ENCODE measurements around the gene CYP4F22.

- TF ChIP-seq POLR2A (IDR thresholded peaks at IDR 0.05; ENCODE audit: low read depth, low read length) (no peak), POLR2AphosphoS5 (IDR thresholded peaks at IDR 0.05; ENCODE audit: low read depth, low read length) (no peak), TAF1 (IDR thresholded peaks at IDR 0.05; ENCODE audit: low read depth, low read length) (no peak), POU2F2 (IDR thresholded peaks at IDR 0.05; ENCODE audit: low read depth, low read length) (no peak)
These were observed 19.7 kb upstream of the CYP4F22 start for GRCh38 chr19:15488489-15489226.
